ENCODE data around the gene NR5A2.

NR5A2 gene

DNA sequence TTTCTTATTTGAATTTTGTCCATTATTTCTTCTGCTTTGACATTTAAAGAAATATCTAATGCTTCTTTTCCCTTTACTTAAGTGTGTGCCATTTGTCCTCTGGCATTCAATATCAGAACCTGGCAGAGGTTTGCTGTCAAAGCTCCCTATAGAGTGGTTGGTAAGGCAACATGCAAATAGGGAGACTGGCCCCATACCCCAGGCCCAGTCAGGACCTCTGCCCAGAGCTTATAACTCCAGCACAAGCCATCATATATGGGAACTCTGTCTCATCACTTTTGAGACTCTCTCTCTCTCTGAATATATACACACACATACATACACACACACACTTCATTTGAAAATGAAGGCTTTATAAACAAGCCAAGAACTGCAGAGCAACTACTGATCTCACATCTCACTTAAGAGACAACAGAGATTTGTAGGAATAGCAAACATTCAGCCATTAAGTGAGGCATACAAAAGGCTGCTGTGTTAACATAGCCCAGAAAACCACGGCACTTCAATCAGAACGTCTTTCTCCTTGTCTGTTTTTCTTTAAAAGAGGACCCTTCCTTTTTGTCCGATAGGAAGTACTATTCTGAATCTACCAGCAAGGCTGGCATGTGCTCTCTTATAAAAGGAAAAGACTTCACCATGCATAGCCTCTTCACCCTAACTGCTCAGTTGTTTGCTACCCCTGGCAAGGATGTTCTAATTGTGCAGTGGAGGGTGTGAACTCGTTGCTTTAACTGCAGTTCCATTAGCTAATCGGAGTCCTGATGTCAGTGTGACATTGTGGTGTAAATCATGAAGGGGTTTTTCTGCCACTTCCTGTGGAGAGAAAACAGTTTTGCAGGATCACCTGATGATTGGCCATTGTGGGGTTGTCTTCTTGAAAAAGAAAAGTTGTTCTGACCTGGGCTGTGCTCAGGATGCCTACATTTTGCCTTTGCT is 101.7 kb downstream of the NR5A2 start:
- no peak for DNase-seq (ENCODE audit: low read depth)

DNA sequence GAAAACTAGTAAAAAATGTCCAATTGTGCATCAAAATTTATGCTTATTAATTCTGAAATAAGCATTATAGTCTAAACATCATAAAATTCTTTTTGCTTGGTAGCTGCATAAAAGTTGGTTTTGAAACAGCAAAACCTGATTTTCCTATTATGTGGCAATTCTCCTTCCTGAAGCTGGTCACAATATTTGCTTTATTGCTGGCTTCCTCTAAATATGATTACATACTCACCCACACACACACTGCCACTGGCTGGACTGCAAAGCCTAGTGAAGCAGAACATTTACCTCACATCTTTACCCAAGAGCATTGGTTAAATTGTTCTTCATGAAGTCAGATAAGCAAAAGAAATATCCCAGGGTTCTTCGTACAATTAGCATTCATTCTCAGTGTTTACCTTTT is 103.0 kb downstream of the NR5A2 start:
- no peak for DNase-seq (ENCODE audit: low read depth)

DNA sequence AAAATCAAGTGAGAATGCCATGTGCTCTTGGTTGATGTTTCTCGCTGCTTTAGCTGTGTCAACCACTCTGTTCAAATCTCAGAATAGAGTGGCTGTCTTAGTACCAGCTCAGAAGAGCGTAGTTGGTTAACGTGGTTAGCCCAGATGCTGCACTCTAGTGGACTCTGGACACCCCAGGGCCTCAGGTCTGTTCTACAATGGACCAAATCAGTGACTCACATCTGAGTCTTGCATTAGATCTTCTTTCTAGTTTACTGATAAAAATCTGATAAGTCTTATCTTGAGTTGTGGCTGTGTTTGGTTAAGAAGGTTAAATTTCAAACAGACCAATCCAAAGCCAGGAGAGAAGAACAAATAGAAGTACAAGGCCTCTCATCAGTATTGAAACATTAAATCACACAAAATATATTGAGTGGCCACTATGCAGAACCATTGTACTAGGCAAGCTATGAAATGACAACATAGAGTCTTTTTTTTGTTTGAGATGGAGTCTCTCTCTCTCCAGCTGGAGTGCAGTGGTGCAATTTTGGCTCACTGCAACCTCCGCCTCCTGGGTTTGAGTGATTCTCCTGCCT is 104.1 kb downstream of the NR5A2 start:
- no peak for DNase-seq (ENCODE audit: low read depth)

DNA sequence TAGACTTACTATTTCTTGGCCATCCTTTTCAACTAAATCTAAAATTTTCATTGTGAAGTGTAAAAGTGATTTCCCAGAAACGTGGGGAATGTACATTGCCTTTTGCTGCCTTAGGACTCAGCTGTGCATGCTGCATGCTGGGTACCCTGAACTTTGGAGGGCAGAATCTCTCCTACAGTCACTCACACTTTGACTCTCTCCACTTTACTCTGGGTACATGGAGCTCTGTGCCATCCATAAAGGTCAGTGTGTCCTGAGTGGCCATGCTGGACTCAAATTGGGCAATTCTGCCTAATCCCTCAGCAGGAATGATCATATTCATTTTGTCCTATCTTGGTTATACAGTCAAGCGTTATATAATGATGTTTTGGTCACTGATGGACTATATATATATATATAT is 105.6 kb downstream of the NR5A2 start:
- no peak for DNase-seq (ENCODE audit: low read depth)

DNA sequence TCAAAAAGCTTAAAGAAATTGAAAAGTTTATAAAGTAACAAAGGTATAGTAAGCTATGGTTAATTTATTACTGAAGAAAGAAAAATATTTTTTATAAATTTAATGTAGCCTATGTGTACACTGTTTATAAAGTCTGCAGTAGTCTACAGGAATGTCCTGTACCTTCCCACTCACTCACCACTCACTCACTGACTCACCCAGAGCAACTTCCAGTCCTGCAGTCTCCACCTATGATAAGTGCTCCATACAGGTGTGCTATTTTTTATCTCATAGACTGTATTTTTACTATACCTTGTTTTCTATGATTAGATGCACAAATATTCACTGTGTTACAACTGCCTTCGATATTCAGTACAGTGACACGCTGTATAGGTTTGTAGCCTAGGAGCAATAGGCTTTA is 106.6 kb downstream of the NR5A2 start:
- no peak for DNase-seq (ENCODE audit: low read depth)

DNA sequence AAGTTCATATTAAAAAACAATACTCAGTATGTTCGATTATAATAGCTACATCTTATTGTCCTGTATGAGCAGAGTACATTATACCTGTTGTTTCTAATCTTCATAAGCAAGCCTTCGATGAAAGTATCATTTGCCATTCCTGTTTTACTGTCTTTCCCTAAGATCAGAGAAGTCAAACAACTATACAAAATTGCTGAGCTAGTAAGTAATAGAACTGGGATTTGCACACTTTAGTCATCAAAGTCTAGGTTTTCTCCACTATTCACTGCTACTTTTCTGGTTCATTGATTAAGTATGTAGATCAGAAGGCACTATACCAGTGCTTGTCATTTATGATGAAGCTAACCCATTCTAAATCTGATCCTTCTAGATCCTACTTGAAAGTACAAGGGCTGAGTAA is 108.9 kb downstream of the NR5A2 start:
- no peak for DNase-seq (ENCODE audit: low read depth)

DNA sequence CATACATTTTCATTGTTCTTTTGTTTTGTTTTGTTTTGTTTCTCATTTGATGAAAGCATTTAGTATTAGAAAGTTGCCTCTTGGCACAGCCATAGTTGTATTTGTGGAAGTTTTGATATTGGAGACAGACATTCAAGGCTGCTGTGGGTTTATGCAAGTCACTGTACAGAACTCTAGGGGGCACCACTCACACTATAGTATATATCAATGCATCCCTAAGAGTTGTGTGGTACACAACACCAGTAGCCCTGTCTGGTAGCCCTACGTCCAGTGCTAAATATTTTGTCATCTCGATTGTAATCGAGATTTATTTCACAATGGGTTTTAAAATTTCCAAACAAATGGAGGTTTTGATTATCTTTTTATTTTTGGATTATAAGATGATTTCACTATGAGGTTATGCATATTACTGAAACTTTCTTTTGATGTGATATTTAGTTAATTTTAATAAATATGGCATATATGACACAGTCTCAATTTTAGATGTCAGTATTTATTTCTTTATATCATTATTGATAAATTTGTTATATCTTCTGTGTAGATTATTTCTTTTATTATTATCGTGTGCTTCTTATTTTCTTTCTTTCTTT is 112.2 kb downstream of the NR5A2 start:
- DNase-seq (ENCODE audit: low read depth) = no peak

DNA sequence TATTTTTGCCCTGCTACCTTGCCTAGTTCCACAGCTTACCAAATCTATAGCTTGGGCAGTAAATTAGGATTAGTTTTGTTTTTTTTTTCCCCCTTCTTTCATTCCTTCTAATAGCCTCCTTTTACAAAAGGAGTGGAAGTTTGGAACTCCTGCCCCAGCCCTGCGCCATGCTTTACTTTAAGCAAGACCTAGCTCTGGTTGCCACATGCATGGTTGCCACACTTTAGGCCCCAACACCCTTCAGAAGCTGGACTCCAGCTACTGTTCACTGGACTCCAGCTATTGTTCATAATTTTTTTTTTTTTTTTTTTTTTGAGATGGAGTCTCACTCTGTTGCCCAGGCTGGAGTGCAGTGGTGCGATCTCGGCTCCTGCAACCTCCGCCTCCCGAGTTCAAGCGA is 115.8 kb downstream of the NR5A2 start:
- no peak for DNase-seq (ENCODE audit: low read depth)

DNA sequence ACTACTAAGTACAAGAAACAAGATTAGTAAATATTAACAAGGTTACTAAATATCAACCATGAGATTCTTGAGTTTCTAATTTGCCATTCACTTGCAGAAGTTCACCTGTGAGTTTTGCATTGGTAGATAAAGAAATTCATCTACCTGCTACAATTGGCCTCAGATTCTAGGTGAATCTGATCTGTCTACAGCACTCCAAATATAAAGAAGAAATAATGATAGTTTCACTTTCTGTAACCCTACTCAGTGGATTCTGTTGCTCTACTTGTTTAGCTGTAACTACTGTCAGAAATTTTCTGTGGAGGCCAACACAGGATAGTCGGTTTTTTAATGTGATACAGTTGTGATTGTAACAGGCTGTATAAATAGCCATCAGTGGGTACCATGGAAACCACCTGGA is 118.6 kb downstream of the NR5A2 start:
- no peak for DNase-seq (ENCODE audit: low read depth)

DNA sequence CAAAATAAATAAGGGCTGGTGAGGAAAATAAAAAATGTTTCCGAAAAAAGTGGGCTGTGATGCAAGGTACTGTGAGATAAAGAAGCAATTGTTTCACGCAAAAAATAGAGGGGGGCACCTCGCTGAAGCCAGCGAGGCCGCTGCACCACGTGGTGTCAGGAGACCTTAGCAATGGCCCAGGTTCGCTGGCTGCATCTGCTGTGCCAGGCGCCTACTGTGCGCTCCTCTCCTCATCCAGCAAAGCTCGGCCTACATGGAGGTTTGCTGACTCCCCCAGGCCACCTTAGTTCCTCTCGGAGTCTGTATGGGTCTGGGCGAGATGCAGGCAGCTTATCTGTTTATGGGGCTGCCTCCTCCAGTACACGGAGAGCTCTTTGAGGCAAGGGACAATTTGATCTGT is 119.6 kb downstream of the NR5A2 start:
- DNase-seq (ENCODE audit: low read depth) = no peak

DNA sequence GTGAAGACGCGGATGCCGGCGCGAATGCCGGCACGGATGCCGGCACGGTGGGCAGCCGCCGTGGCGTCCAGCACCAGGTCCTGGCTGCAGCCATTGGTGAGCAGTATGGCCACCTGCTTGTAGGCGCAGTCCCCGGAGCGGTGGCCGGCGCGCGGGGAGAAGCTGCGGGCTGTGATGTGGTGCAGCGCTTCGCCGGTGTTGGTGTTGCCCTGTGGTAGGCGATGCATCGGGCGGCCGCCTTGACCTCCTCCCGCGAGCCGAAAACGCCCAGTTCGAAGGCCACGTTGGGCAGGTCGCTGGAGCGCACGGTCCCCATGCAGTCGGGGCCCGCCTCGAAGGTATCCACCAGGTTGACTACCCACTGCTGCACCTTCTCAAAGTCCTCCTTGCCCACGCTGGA is 120.2 kb downstream of the NR5A2 start:
- no peak for DNase-seq (ENCODE audit: low read depth)

DNA sequence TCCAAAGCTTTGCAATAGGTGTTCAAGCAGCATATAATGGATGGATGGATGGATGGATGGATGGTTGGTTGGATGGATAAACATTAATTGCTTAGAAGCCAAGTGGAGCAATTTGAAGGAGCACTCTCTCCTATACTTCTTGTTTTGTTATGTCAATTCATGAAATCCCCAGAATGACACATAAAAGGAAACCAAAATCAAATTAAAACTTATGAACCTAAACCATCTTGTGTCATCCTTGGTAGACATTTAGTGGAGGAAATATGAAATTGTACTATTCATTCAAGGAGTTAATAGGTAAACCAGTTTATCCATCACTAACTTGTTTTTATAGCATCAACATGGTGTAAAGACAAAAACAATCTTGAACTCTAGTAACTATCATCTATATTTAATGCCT is 122.5 kb downstream of the NR5A2 start:
- no peak for DNase-seq (ENCODE audit: low read depth)

DNA sequence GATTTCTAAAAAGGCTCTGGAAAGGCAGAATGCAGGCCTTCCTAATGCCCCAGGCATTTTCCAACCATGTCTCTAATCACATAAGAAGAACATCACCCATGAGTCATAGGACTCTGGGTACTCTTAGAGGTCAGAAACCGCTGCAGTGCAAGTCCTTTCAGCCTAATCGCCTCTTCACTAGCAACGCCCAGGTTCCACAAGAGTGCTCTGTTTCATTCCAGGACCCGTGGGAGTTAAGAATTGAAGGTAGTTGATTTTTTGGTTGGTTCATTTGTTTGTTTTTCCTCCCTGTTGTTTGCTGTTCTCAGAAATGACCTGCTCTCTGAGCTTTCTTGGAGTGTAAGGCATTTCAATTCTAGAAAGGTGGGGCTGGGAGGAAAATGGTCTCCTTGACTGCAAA is 123.2 kb downstream of the NR5A2 start:
- no peak for DNase-seq (ENCODE audit: low read depth)

DNA sequence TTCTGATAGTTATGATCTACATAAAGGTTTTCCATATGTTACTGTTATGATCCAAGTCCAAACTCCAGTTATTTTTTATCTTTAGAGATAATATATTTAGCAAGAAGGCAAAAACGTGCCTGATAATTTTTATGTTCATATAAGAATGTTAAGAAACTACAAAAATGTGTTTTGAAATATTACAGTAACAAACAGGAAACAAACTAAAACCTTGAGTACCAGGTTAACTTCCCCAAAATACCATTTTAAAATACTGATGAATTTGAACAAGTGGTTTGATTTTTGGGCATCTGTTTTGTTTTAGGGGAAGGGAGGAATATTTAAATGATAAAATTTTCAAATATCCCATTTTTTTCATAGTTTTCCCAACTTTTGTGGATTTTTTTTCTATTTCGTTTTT is 124.8 kb downstream of the NR5A2 start:
- DNase-seq (ENCODE audit: low read depth) = no peak

DNA sequence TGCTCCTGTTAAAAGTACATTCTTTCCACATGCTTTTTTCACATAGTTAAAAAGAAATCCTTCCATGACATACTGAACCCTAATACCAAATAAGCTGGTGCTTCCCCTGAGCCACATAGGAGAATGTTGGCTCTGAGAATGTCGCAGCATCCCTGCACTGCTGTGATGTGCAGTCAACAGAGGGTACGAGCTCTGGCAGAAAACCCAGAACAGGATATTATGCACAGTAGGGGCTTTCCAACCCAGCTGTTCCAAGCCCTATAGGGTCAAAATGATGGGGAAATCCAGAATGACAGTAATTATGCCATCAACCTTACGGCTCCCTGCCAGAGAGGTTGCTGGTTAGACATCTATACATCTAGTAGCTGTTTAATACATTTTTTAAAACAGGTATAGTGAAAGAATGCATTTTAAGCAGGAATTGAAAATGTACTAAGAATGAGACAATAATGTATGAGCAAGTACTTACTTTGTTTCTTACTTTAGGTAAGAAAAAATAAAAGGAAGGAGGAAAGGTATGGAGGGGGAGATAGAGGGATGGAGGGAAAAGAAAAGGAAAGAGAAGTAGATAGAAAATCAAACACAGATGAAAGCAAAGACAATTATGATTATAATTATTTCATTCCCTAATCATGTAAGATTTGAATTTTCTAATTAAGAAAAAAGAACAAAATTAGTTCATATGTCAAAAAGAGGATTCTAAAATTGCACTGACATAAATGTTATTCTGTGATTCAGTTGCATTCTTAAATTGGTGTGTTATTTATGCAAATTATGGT is 126.0 kb downstream of the NR5A2 start:
- DNase-seq (ENCODE audit: low read depth) = peak; percentile 36

DNA sequence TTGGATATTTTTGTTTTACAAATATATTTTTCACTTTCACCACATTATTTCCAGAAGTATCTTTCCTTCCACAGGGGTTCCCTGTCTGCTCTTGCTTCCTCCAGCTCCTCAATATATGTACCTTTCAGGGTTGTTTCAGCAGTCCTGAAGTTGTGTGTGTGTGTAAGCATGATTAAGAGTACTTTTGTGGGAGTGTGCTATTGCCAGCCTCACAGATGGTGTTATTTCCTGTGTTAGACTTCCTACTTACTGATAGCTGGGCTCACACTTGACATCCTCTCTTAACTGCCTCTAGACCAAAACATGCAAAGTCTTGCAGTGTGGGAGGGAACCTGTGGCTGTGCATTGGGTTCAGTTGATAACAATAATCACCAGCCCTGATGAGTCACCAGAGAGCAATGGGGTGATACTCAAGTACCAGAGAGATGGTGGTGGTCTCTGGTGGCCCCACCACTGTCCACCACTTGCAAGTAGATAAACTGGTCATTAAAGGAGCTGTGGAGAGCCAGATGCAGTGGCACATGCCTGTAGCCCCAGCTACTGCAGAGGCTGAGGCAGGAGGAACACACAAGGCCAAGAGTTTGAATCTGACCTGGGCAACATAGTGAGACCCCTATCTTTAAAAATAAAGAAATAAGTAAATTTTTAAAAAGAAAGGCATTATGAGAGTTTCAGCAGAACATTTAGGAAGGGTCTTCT is 126.7 kb downstream of the NR5A2 start:
- peak; percentile 19 for DNase-seq (ENCODE audit: low read depth)

DNA sequence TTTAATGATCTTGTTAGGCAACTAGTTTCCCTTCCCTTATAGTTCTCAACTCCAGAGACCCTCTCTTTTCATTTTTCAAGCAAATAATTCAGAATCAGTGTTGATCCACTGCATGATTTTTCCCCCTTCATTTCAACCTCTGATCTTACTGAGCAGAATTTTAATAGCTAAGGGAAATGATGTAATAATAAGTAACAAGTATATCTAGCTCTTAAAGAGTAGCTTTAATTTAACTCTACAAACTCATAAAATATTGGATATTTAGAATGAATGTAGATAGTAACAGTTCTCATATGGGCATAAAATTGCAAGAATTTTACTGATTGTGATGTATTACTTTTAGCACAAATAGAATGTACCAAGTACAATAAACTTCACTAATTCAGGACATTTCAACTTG is 130.2 kb downstream of the NR5A2 start:
- DNase-seq (ENCODE audit: low read depth) = no peak

DNA sequence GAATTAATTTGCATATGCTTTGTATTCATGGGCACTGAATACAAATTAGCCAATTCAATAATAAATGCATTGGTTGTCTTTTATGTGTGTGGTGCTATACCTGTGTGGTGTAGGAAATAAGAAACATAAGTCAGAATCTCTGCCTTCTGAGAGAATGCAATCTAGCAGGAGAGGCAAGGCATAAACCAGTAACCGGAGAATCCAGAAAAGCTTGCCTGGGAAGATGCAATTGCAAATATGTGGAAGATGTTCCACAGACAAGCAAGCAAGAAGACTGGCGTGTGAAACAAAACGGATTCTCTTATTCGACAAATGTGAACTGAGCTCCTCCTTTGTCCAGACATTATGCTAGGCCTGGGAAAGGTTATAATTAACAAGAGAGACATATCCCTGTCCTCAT is 134.3 kb downstream of the NR5A2 start:
- no peak for DNase-seq (ENCODE audit: low read depth)

DNA sequence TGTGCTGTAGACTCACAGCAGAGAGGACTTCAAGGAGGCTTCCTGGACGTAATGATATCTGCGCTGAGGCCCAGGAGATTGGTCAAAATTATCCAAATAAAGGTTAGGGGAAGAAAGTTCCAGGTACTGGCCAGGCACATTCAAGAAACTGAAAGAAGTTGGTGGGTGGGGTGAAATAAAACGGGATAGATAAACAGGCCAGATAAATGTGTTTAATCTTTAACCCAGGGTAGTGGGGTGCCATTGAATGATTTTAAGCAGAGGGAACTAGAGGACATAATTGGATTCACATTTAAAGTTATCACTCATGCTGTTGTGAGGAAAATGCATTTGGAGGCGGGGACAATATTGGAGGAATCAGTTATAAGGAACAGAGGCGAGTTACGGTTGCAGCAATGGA is 134.7 kb downstream of the NR5A2 start:
- no peak for DNase-seq (ENCODE audit: low read depth)

DNA sequence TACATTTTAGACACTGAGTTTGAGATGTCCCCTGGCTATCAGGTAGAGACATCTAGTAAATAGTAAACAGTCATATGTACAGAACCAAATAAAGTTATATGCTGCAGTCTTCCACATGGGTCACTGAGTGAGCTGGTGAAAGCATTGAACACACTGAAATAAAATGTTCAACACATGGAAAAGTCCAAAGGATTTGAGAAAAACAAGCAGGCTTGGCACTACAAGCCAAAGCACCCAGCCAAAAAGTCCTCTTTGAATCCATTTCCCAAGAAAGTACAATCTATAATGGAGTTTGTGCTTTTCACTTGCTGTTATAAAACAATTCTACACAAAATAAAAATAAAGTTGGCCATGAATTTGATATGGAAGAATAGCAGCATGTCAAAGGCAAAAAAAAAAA is 135.4 kb downstream of the NR5A2 start:
- no peak for DNase-seq (ENCODE audit: low read depth)

DNA sequence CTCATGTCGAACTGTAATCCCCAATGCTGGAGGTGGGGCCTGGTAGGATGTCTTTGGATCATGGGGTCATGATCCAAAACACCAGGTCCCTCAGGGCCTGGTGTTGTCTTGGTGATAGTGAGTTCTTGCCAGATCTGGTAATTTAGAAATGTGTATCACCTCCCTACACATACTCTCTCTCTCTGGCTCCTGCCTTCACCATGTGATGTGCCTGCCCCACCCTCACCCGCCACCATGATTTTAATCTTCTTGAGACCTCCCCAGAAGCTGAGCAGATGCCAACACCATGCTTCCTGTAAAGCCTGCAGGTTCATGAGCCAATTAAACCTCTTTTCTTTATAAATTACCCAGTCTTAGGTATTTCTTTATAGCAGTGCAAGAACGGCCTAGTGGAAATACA is 136.4 kb downstream of the NR5A2 start:
- DNase-seq (ENCODE audit: low read depth) = no peak
